ENCODE measurements around the gene PUDP.

Gene PUDP

DNA sequence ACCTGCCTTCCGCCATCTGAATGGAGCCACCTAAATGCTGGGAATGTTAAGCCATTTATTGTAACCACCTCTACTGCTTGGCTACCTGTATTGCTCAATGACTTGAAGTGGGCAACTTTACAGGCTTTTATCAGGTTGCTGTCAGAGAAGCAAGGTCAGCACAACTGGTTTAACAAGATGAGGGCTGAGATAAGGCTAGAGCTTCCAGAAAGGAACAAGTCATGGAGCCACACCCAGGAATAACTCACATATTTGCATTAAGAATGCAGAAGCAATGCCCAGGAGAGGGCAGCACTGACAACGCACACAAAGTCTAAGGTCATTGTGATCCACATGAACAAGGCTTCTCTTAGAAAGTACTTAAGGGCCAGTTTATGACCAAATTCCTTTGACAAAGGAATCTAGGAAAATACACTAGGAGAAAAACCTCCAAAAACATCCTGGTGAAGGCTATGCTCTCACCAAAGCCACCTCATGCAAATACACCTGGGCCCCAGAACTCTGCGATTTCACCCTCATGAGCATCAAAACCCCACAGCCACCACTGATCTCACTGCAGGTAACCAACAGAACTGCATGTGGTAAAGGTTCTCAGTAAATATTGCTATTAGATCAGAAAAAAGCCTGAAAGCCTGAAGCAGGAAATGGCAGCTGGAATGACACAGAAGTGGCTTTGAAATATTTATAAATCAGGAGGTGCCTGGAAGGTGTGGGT lies 15.5 kb downstream of the PUDP start:
- Histone ChIP-seq H3K9me3 (ENCODE audit: control insufficient read depth, insufficient read depth, low read length) (no peaks in the 10 kb centered on the region), H3K36me3 (ENCODE audit: control insufficient read depth, insufficient read depth, low read length) (no peaks in the 10 kb centered on the region), H3K4me3 (ENCODE audit: low read length) (no peak overlapping the region), H3K27me3 (ENCODE audit: control insufficient read depth, insufficient read depth, low read length) (no peaks in the 10 kb centered on the region), H3K4me1 (ENCODE audit: control insufficient read depth, insufficient read depth, low read length) (no peaks in the 10 kb centered on the region), H3K27ac (ENCODE audit: low read length) (no peak overlapping the region)
- DNase-seq (ENCODE audit: low read depth, low spot score): no peak
- no CpG with 5 or more reads among the region's 3 CpGs for WGBS (ENCODE audit: insufficient coverage, insufficient read length)

DNA sequence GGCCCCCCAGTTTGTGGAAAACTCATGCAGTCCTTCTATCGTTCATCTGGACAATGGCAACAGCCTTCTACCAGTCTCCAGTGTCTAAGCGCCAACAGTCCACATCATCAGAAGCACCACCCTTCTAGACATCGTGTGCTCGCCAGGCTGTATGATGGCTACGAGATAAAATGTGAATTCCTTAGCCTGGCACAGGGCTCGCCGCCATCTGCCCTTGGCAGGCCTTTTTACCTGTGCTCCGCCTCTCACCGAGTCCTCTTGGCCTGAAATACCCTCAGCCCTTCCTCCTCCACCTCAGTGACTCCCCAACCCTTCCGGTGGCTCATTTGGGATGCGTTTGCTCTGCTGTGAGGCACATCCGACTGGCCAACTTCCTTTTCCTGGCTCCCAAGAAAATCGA lies 16.3 kb downstream of the PUDP start:
- Histone ChIP-seq H3K27ac (ENCODE audit: low read length) (no peak overlapping the region), H3K4me3 (ENCODE audit: low read length) (no peak overlapping the region), H3K9me3 (ENCODE audit: control insufficient read depth, insufficient read depth, low read length) (no peaks in the 10 kb centered on the region)

DNA sequence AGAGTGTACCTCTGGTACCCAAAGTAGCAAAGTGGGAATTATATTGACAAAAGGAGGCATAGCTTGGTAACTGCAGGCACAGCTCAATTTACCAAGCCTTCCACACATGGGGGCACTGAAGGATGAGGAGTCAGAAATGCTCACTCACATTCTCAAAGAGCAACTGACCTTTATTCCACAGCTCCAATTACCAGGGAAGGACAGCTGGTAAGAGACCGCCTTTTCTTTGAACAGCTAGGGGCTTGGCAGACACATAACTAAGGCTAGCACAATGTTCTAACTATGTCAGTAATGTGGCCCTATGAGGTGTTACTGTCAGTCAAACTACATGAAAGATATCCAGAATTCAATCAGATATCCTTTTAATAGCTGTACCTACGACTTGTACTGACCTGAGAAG lies 20.9 kb downstream of the PUDP start:
- DNase-seq (ENCODE audit: low read depth, low spot score): no peak
- Histone ChIP-seq H3K27me3 (ENCODE audit: control insufficient read depth, insufficient read depth, low read length) (no peaks in the 10 kb centered on the region), H3K9me3 (ENCODE audit: control insufficient read depth, insufficient read depth, low read length) (no peaks in the 10 kb centered on the region), H3K36me3 (ENCODE audit: control insufficient read depth, insufficient read depth, low read length) (no peaks in the 10 kb centered on the region), H3K4me3 (ENCODE audit: low read length) (no peak overlapping the region), H3K4me1 (ENCODE audit: control insufficient read depth, insufficient read depth, low read length) (no peaks in the 10 kb centered on the region), H3K27ac (ENCODE audit: low read length) (no peak overlapping the region)
- WGBS (ENCODE audit: insufficient coverage, insufficient read length): no CpG with 5 or more reads among the region's 2 CpGs

More for the DNA sequence above, 16.3 kb downstream of the PUDP start:
- Histone ChIP-seq H3K27me3 (ENCODE audit: control insufficient read depth, insufficient read depth, low read length) (no peaks in the 10 kb centered on the region), H3K4me1 (ENCODE audit: control insufficient read depth, insufficient read depth, low read length) (no peaks in the 10 kb centered on the region), H3K36me3 (ENCODE audit: control insufficient read depth, insufficient read depth, low read length) (no peaks in the 10 kb centered on the region)
- DNase-seq (ENCODE audit: low read depth, low spot score): no peak
- WGBS (ENCODE audit: insufficient coverage, insufficient read length): no CpG with 5 or more reads among the region's 13 CpGs

DNA sequence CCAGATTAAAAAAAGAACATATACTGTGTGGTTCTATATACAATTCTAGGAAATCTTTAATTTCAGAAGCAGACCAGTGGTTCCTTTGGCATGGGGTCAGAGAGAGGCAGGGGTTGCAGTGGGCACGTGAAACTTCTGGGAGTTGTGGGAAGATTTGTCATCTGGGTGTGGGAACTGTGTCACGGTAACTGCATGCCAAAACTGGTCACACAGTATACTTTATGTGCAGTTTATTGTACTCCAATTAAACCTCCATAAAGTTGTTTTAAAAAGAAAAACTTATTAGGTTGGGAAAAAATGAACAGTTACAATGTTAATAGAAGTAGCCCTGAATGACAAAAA lies 27.1 kb downstream of the PUDP start:
- no peak overlapping the region for H3K27ac ChIP-seq (ENCODE audit: low read length)
- H3K9me3 ChIP-seq (ENCODE audit: control insufficient read depth, insufficient read depth, low read length): no peaks in the 10 kb centered on the region
- H3K27me3 ChIP-seq (ENCODE audit: control insufficient read depth, insufficient read depth, low read length): no peaks in the 10 kb centered on the region
- DNase-seq (ENCODE audit: low read depth, low spot score): no peak
- no CpG with 5 or more reads among the region's 2 CpGs for WGBS (ENCODE audit: insufficient coverage, insufficient read length)
- no peak overlapping the region for H3K4me3 ChIP-seq (ENCODE audit: low read length)
- H3K4me1 ChIP-seq (ENCODE audit: control insufficient read depth, insufficient read depth, low read length): no peaks in the 10 kb centered on the region
- H3K36me3 ChIP-seq (ENCODE audit: control insufficient read depth, insufficient read depth, low read length): no peaks in the 10 kb centered on the region

DNA sequence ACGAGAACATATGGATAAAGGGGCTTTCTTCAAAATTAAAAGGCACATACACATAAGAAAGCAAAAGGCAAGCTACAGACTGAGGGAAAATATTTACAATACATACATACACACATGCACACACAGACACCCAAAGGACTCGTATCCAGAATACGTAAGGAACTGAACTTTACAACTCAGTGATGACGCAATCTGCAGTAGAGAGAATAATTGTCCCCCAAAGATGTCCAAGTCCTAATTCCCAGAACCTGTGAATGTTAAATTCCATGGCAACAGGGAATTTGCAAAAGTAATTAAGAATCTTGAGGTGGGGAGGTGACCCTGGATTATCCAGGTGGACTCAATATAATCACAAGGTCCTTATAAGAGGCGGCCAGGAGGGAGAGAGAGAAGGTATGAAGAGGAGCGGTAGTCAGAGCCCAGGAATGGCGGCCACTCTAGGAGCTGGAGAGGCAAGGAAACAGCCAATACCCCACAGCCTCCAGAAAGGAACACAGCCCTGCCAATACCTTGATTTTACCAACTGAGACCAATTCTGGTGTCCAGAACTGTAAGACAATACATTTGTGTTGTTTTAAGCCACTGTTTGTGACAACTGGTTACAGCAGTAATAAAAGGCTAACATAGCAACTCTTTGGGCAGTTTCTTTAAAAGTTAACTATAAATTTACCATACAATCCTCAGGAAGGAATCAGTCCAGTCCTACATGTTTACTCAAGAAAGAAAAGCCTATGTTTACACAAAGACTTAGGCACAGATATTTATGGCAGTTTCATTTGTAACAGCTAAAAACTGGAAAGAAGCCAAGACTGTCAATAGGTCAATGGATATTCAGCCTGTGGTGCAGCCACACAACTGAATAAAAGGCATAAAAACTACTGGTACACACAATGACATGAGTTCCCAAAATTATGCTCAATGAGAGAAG lies 27.7 kb downstream of the PUDP start:
- no peak overlapping the region for H3K4me3 ChIP-seq (ENCODE audit: low read length)
- H3K4me1 ChIP-seq (ENCODE audit: control insufficient read depth, insufficient read depth, low read length): no peaks in the 10 kb centered on the region
- no peaks in the 10 kb centered on the region for H3K27me3 ChIP-seq (ENCODE audit: control insufficient read depth, insufficient read depth, low read length)
- H3K27ac ChIP-seq (ENCODE audit: low read length): no peak overlapping the region
- no CpG with 5 or more reads among the region's 7 CpGs for WGBS (ENCODE audit: insufficient coverage, insufficient read length)
- H3K9me3 ChIP-seq (ENCODE audit: control insufficient read depth, insufficient read depth, low read length): no peaks in the 10 kb centered on the region
- DNase-seq (ENCODE audit: low read depth, low spot score): no peak
- no peaks in the 10 kb centered on the region for H3K36me3 ChIP-seq (ENCODE audit: control insufficient read depth, insufficient read depth, low read length)

DNA sequence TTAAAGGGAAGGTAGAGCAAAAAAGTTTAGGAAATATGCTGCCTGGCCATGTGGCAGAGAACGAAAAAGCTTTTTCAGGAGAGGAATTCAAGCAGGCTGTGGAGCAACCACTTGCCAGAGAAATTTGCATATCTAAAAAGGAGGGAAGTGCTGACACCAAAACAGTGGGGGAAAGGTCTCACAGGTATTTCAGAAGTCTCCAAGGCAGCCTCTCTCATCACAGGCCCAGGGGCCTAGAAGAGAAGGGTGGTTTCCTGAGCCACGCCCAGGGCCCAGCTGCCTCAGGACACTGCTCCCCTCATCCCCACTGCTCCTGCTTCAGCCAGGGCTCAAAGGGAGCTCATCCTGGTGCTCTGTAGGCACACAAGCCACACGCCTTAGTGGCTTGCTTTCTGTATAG lies 30.4 kb downstream of the PUDP start:
- H3K36me3 ChIP-seq (ENCODE audit: control insufficient read depth, insufficient read depth, low read length): no peaks in the 10 kb centered on the region
- no peak overlapping the region for H3K4me3 ChIP-seq (ENCODE audit: low read length)
- no peak overlapping the region for H3K27ac ChIP-seq (ENCODE audit: low read length)
- DNase-seq (ENCODE audit: low read depth, low spot score): no peak
- H3K4me1 ChIP-seq (ENCODE audit: control insufficient read depth, insufficient read depth, low read length): no peaks in the 10 kb centered on the region
- H3K9me3 ChIP-seq (ENCODE audit: control insufficient read depth, insufficient read depth, low read length): no peaks in the 10 kb centered on the region
- no CpG with 5 or more reads among the region's 3 CpGs for WGBS (ENCODE audit: insufficient coverage, insufficient read length)
- no peaks in the 10 kb centered on the region for H3K27me3 ChIP-seq (ENCODE audit: control insufficient read depth, insufficient read depth, low read length)

DNA sequence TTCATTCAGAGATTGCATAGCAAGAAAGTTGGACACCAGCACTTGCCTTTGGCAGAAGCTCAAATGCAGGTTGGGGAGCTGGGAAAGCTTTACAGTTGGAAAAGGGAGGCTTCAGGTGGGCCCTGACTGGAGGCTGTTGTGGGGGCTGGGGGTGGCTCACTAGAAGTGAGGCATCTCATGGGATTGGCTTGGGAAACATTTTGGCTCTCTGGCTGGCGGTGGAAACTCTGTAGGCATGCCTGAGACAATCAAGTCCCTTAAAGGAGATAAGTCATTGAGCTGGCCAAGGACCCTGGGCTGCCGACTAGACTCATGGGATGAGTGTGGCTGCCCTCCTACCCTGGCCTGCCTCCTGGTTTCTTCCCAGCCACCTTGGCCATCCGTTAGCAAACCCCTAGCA lies 31.9 kb downstream of the PUDP start:
- H3K27me3 ChIP-seq (ENCODE audit: control insufficient read depth, insufficient read depth, low read length): no peaks in the 10 kb centered on the region
- DNase-seq (ENCODE audit: low read depth, low spot score): no peak
- H3K4me3 ChIP-seq (ENCODE audit: low read length): no peak overlapping the region
- no peaks in the 10 kb centered on the region for H3K36me3 ChIP-seq (ENCODE audit: control insufficient read depth, insufficient read depth, low read length)
- H3K4me1 ChIP-seq (ENCODE audit: control insufficient read depth, insufficient read depth, low read length): no peaks in the 10 kb centered on the region
- H3K27ac ChIP-seq (ENCODE audit: low read length): no peak overlapping the region
- WGBS (ENCODE audit: insufficient coverage, insufficient read length): no CpG with 5 or more reads among the region's 3 CpGs
- H3K9me3 ChIP-seq (ENCODE audit: control insufficient read depth, insufficient read depth, low read length): no peaks in the 10 kb centered on the region

DNA sequence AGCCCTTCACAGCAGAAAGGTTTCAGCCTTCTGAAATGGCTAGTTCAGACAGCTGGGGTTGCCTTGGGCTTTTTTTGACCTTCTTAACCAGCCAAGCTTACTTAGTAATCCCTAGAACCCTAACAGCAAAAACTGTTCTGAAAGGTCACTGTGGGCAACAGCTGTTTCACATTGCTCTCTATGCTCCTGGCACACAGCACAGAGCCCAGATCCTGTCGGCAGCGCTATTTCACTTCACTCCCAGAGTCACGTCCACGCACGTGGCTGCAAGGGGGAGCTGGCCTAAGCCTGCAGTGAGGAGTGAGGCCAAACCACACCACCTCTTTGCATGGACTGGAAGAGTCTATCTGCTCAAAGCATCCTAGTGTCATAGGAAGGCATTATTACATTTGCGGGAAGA lies 32.4 kb downstream of the PUDP start:
- H3K9me3 ChIP-seq (ENCODE audit: control insufficient read depth, insufficient read depth, low read length): no peaks in the 10 kb centered on the region
- no peak overlapping the region for H3K4me3 ChIP-seq (ENCODE audit: low read length)
- no peak overlapping the region for H3K27ac ChIP-seq (ENCODE audit: low read length)
- WGBS (ENCODE audit: insufficient coverage, insufficient read length): no CpG with 5 or more reads among the region's 6 CpGs
- no peaks in the 10 kb centered on the region for H3K27me3 ChIP-seq (ENCODE audit: control insufficient read depth, insufficient read depth, low read length)
- DNase-seq (ENCODE audit: low read depth, low spot score): no peak
- no peaks in the 10 kb centered on the region for H3K4me1 ChIP-seq (ENCODE audit: control insufficient read depth, insufficient read depth, low read length)
- H3K36me3 ChIP-seq (ENCODE audit: control insufficient read depth, insufficient read depth, low read length): no peaks in the 10 kb centered on the region

DNA sequence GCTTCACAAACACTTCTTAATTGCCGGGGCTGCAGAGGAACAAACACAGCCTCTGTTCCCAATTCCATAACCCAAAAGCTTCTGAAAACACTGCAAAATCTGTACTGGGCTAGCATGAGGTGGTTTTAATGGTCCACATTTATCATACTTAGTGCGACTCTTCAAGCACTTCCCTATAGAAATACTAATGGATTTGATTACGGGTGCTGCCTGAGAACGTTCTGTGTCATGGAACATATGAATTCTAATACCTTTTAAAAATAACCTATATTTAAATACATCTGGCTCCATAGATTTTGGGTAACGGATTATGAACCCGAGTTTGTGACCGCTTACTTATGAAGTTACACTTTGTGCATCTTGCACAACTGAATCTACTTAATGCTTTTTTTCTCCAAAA lies 35.9 kb downstream of the PUDP start:
- no peak overlapping the region for H3K4me3 ChIP-seq (ENCODE audit: low read length)
- no peak overlapping the region for H3K27ac ChIP-seq (ENCODE audit: low read length)

DNA sequence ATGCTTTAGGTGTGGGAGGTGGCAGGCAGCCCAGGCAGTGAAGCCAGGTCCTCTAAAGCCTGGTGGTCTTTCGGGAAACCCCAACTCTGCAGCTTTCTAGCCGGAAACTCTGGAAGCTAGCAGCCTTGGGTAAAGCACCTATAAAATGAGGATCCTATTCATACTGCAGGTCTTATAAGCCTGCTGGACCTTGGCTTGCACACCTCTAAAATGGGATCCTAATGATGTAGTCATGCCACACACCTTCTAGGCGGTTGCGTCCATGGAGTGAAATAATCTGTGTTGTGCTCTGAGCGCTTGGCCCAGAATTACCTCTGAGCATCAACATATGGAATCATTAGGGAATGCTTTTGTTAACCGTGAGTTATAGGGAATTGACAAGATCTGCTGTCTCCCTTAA lies 36.4 kb downstream of the PUDP start:
- Histone ChIP-seq H3K36me3 (ENCODE audit: control insufficient read depth, insufficient read depth, low read length) (no peaks in the 10 kb centered on the region), H3K4me3 (ENCODE audit: low read length) (no peak overlapping the region), H3K27ac (ENCODE audit: low read length) (no peak overlapping the region), H3K4me1 (ENCODE audit: control insufficient read depth, insufficient read depth, low read length) (no peaks in the 10 kb centered on the region), H3K9me3 (ENCODE audit: control insufficient read depth, insufficient read depth, low read length) (no peaks in the 10 kb centered on the region), H3K27me3 (ENCODE audit: control insufficient read depth, insufficient read depth, low read length) (no peaks in the 10 kb centered on the region)
- no CpG with 5 or more reads among the region's 6 CpGs for whole genome bisulfite sequencing (ENCODE audit: insufficient coverage, insufficient read length)
- no peak for DNase-seq (ENCODE audit: low read depth, low spot score)

More for the DNA sequence above, 35.9 kb downstream of the PUDP start:
- Histone ChIP-seq H3K4me1 (ENCODE audit: control insufficient read depth, insufficient read depth, low read length) (no peaks in the 10 kb centered on the region), H3K36me3 (ENCODE audit: control insufficient read depth, insufficient read depth, low read length) (no peaks in the 10 kb centered on the region), H3K9me3 (ENCODE audit: control insufficient read depth, insufficient read depth, low read length) (no peaks in the 10 kb centered on the region), H3K27me3 (ENCODE audit: control insufficient read depth, insufficient read depth, low read length) (no peaks in the 10 kb centered on the region)
- WGBS (ENCODE audit: insufficient coverage, insufficient read length): no CpG with 5 or more reads among the region's 7 CpGs
- DNase-seq (ENCODE audit: low read depth, low spot score): no peak

Data from iPS DF 6.9 (cell line).